Liver (tissue), 9 donors: ENCODE data around the gene MERTK. TPM values are rescaled to one million over a fixed set of nuclear protein-coding genes. Genes with fewer than 3 reads are reported as not detected.

Experiments
- DNase-seq: peaks from one replicate; pipeline ENCODE4 v3.0.0-alpha.2; 2017; ENCODE audit warnings: low spot score
- H3K27ac ChIP-seq, 2 donors: one replicate each; pipeline ENCODE4 v1.7.0; 2013; ENCODE audit warnings: inconsistent platforms in 2 of 2, low read length in 2 of 2, control low read depth in 1 of 2, low read depth in 1 of 2, mild to moderate bottlenecking in 1 of 2
- H3K27me3 ChIP-seq, 4 donors: one replicate each; pipeline versions ENCODE4 v1.6.1 to v1.7.0; 2013; ENCODE audit warnings: low read length in 3 of 4, inconsistent platforms in 1 of 4, mild to moderate bottlenecking in 1 of 4, moderate library complexity in 1 of 4; ENCODE audit not compliant: control insufficient read depth in 4 of 4, insufficient read depth in 4 of 4
- H3K36me3 ChIP-seq, 4 donors: one replicate each; pipeline versions ENCODE4 v1.6.1 to v1.7.0; 2013; ENCODE audit warnings: low read length in 3 of 4, mild to moderate bottlenecking in 3 of 4, low read depth in 1 of 4, moderate library complexity in 1 of 4; ENCODE audit not compliant: control insufficient read depth in 4 of 4, insufficient read depth in 3 of 4
- H3K4me1 ChIP-seq, 4 donors: one replicate each; pipeline versions ENCODE4 v1.6.1 to v1.7.0; 2013; ENCODE audit warnings: low read length in 3 of 4, mild to moderate bottlenecking in 3 of 4, moderate library complexity in 1 of 4; ENCODE audit not compliant: control insufficient read depth in 4 of 4, insufficient read depth in 4 of 4
- H3K4me3 ChIP-seq, 3 donors: one replicate each; pipeline versions ENCODE4 v1.6.1 to v1.7.0; 2013; ENCODE audit warnings: low read length in 3 of 3, control low read depth in 1 of 3, low read depth in 1 of 3, mild to moderate bottlenecking in 1 of 3
- H3K9ac ChIP-seq, 2 donors: one replicate each; pipeline ENCODE4 v1.7.0; 2013; ENCODE audit warnings: low read length in 2 of 2, mild to moderate bottlenecking in 2 of 2, moderate library complexity in 2 of 2, control low read depth in 1 of 2, low read depth in 1 of 2
- H3K9me3 ChIP-seq, 4 donors: one replicate each; pipeline versions ENCODE4 v1.6.1 to v1.7.0; 2013; ENCODE audit warnings: low read length in 3 of 4; ENCODE audit not compliant: control insufficient read depth in 4 of 4
- FOXA1 ChIP-seq: IDR thresholded peaks from 2 replicates; pipeline ENCODE4 v1.6.1; 2016; ENCODE audit warnings: antibody characterized with exemption
- GABPA ChIP-seq, 2 donors: IDR thresholded peaks in 1 of 2; conservative IDR thresholded peaks in 1 of 2; 2 replicates each; pipeline ENCODE4 v1.6.1; 2016; ENCODE audit warnings: antibody characterized with exemption in 2 of 2, mild to moderate bottlenecking in 1 of 2, moderate library complexity in 1 of 2
- HNF4A ChIP-seq, 2 donors: conservative IDR thresholded peaks; 2 replicates each; pipeline ENCODE4 v1.6.1; 2016; ENCODE audit warnings: antibody characterized with exemption in 2 of 2, mild to moderate bottlenecking in 2 of 2
- NR2F2 ChIP-seq: IDR thresholded peaks from 2 replicates; pipeline ENCODE4 v1.6.1; 2016; ENCODE audit warnings: antibody characterized with exemption
- RAD21 ChIP-seq, 2 donors: IDR thresholded peaks; 2 replicates each; pipeline ENCODE4 v1.6.1; 2016; ENCODE audit warnings: antibody characterized with exemption in 2 of 2, mild to moderate bottlenecking in 2 of 2
- REST ChIP-seq: IDR thresholded peaks from 2 replicates; pipeline ENCODE4 v1.6.1; 2016; ENCODE audit warnings: antibody characterized with exemption, mild to moderate bottlenecking
- TAF1 ChIP-seq: conservative IDR thresholded peaks from 2 replicates; pipeline ENCODE4 v1.6.1; 2016; ENCODE audit warnings: antibody characterized with exemption, mild to moderate bottlenecking
- YY1 ChIP-seq: IDR thresholded peaks from 2 replicates; pipeline ENCODE4 v1.6.1; 2016; ENCODE audit warnings: antibody characterized with exemption, mild to moderate bottlenecking
- WGBS: extraction: QIAGEN DNeasy Blood & Tissue Kit; methylation state at CpG from one replicate; pipeline ENCODE4 v1.1.7; 2013; 5-methylcytosine and 5-hydroxymethylcytosine counted together
- polyA plus RNA-seq, 2 donors: library from polyadenylated mRNA; stranded (reverse) in 1 of 2; unstranded in 1 of 2; fragments of 200-250 nt in 1 of 2; fragments of >200 nt in 1 of 2; fragmentation: Nextera tagmentation in 1 of 2; extraction: Ambion mirVana in 1 of 2; gene quantifications; one replicate each; pipeline versions ENCODE4 v1.2.1 to v1.2.3, GENCODE V29; 2013 to 2015
- total RNA-seq, 2 donors: library from RNA; depleted of rRNA; stranded (reverse); fragments of >200 nt; gene quantifications; one replicate each; pipeline ENCODE4 v1.2.3, GENCODE V29; 2014
- TF ChIP-seq, protein P1 (sequence below): IDR thresholded peaks from 2 replicates; pipeline ENCODE4 v1.6.1; 2016; ENCODE audit warnings: antibody characterized with exemption
- TF ChIP-seq, protein P2 (sequence below): IDR thresholded peaks from 2 replicates; pipeline ENCODE4 v1.6.1; 2016; ENCODE audit warnings: antibody characterized with exemption
- TF ChIP-seq, protein P3 (sequence below): IDR thresholded peaks from 2 replicates; pipeline ENCODE4 v1.6.1; 2016; ENCODE audit warnings: antibody characterized with exemption
- TF ChIP-seq, protein P4 (sequence below): fragments of 150-350 bp; IDR thresholded peaks from 2 replicates; pipeline ENCODE4 v1.5.1; 2017; ENCODE audit warnings: improper control_type of control experiment, low read depth, low read length; ENCODE audit not compliant: missing input control
- donor health status: healthy.
- donor health status: healthy.
- donor health status: healthy.
- donor health status: healthy.
- donor health status: healthy.

The MERTK gene
- total and polyA plus RNA-seq, 4 donors = 6.3 to 34.1 (median 8.2) TPM

DNA sequence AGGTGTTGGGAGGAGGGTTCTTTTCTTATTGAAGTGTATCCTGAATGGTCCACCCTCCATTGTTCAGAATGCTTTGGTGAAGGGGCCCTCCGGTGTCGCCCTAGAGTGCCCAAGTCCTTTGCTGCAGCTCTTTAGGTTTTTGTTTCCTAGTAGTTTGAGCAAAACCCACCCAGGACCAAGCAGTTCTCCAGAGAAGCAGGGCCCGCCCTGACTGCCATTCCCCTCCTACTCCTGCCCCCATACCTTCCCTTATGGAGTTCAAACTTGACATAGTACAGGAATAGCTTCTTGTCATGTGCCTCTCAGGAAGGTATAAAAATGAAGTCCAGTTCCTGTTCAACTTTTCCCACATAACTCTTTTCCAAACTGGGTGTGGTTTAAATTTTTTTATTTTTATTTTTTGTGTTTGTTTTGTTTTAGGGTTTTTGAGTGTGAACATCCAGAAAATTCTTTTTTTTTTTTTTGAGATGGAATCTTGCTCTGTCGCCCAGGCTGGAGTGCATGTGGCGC lies 5.6 kb downstream of the MERTK start:
- WGBS = 94% methylated on average over 5 of the region's 5 CpGs
- DNase-seq = no peak
- Histone ChIP-seq H3K4me1 (peaks cover 4 to 41% (median 35%) of the 10 kb centered on the region in 4 donors), H3K9me3 (no peaks in the 10 kb centered on the region), H3K9ac (no peak overlapping the region), H3K27ac (no peak overlapping the region), H3K27me3 (no peaks in the 10 kb centered on the region), H3K4me3 (no peak overlapping the region), H3K36me3 (no peaks in the 10 kb centered on the region)
- TF ChIP-seq, protein P1, sequence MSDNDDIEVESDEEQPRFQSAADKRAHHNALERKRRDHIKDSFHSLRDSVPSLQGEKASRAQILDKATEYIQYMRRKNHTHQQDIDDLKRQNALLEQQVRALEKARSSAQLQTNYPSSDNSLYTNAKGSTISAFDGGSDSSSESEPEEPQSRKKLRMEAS = no peak
- TF ChIP-seq REST (no peak), TAF1 (no peak), RAD21 (IDR thresholded peaks at IDR 0.05) (no peak), HNF4A (conservative IDR thresholded peaks at IDR 0.05) (no peak), GABPA (IDR thresholded peaks at IDR 0.05 in 1 of 2, conservative IDR thresholded peaks at IDR 0.05 in 1 of 2) (no peak), YY1 (no peak), NR2F2 (no peak)
- TF ChIP-seq, protein P2, sequence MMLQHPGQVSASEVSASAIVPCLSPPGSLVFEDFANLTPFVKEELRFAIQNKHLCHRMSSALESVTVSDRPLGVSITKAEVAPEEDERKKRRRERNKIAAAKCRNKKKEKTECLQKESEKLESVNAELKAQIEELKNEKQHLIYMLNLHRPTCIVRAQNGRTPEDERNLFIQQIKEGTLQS = no peak
- TF ChIP-seq, protein P3, sequence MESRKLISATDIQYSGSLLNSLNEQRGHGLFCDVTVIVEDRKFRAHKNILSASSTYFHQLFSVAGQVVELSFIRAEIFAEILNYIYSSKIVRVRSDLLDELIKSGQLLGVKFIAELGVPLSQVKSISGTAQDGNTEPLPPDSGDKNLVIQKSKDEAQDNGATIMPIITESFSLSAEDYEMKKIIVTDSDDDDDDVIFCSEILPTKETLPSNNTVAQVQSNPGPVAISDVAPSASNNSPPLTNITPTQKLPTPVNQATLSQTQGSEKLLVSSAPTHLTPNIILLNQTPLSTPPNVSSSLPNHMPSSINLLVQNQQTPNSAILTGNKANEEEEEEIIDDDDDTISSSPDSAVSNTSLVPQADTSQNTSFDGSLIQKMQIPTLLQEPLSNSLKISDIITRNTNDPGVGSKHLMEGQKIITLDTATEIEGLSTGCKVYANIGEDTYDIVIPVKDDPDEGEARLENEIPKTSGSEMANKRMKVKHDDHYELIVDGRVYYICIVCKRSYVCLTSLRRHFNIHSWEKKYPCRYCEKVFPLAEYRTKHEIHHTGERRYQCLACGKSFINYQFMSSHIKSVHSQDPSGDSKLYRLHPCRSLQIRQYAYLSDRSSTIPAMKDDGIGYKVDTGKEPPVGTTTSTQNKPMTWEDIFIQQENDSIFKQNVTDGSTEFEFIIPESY = no peak
- TF ChIP-seq, protein P4, sequence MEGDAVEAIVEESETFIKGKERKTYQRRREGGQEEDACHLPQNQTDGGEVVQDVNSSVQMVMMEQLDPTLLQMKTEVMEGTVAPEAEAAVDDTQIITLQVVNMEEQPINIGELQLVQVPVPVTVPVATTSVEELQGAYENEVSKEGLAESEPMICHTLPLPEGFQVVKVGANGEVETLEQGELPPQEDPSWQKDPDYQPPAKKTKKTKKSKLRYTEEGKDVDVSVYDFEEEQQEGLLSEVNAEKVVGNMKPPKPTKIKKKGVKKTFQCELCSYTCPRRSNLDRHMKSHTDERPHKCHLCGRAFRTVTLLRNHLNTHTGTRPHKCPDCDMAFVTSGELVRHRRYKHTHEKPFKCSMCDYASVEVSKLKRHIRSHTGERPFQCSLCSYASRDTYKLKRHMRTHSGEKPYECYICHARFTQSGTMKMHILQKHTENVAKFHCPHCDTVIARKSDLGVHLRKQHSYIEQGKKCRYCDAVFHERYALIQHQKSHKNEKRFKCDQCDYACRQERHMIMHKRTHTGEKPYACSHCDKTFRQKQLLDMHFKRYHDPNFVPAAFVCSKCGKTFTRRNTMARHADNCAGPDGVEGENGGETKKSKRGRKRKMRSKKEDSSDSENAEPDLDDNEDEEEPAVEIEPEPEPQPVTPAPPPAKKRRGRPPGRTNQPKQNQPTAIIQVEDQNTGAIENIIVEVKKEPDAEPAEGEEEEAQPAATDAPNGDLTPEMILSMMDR = no peak

DNA sequence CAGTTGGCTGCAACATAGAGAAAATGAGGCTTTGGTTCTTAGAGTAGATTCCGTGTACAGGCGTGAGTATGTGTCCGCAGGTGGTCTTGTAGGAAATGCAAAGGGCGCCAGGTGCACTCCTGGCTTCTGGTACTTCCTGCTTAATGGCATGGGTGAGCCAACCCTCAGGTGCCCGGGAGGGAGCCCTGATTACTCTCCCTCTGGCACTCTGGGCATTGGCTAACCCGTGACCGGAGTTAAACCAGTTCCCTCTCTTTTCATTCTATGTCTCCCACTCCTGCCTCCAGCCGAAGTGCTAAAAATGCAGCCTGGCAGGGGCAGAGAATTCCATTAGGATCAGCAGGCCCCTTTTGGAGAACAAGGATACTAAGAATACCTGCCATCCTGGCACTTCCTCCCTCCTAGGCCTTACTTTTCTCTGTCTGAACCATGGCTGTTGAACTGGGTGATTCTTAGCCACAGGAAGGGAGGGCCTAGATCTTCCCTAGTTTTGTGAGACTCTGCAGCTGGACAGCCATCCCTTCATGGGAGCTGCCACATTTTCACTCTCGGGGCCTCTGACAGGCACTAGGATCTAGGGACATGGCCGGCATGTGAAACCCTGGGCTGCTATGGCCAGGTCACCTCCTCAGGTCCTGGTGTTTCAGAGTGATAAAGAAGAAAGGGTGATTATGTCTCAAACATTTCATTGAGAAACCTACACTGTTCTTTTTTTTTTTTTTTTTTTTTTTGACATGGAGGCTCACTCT lies 6.5 kb downstream of the MERTK start:
- Histone ChIP-seq H3K9ac (no peak overlapping the region), H3K27ac (no peak overlapping the region), H3K36me3 (no peaks in the 10 kb centered on the region), H3K4me3 (no peak overlapping the region), H3K9me3 (no peaks in the 10 kb centered on the region), H3K27me3 (no peaks in the 10 kb centered on the region), H3K4me1 (peaks cover 6 to 46% (median 41%) of the 10 kb centered on the region in 4 donors)
- WGBS = 97% methylated on average over 10 of the region's 10 CpGs
- DNase-seq = no peak
- TF ChIP-seq REST = no peak
- no peak for TF ChIP-seq TAF1
- TF ChIP-seq NR2F2 = no peak
- TF ChIP-seq FOXA1 = no peak
- TF ChIP-seq HNF4A (conservative IDR thresholded peaks at IDR 0.05) = no peak
- no peak for TF ChIP-seq RAD21 (IDR thresholded peaks at IDR 0.05)
- TF ChIP-seq, protein P2 = no peak
- TF ChIP-seq, protein P3 = no peak
- TF ChIP-seq, protein P1 = no peak
